ENCODE measurements around the gene RINT1. TPM values are rescaled to one million over a fixed set of nuclear protein-coding genes. Genes with fewer than 3 reads are reported as not detected.

RINT1 gene
- total and polyA plus RNA-seq, 2 of the 13 experiments (the other 11 are each of a cell fraction or from before 2014, with no cell fraction given), result 14.7 to 19.3 TPM

DNA sequence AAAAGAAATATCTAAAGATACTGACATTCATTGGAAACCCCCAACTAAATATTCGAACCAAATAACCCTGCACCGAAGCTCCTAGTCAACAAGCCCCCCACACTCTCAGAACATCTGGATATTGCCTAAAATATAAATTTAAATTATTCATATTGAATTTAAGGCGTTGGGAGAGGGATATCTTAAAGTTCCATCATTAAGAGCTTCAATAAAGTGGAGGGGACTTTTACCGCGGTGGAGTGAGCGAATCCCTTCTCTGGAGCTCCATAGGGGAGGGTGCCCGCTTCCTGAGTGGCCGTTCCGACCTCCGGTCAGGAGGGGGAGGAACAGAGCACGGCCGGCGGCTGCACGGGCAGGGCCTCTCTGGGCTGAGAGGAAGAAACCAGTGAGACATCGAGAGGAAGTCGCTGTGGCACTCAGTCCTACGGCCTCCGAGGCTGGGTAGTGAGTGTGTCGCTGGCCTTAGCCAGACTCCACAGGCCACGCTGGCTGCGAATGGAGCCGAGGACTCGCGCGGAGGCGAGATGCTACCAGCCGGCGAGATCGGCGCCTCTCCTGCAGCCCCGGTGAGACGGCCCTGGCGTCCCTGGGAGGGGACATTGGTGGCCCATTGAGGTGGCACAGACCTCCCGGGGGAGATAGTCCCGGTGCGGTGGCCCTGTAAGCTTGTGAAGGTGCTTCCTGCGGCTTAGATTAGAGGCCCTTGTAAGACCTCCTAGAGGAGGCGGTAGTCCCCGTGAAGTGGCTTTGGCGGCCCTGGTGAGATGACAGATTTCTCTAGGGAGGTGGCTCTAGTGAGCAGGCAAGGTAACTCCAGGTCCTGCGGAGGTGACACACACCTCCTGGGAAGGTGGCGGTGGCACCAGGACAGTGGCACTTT, at the start of gene RINT1 (continued):
- TF ChIP-seq, protein P1, sequence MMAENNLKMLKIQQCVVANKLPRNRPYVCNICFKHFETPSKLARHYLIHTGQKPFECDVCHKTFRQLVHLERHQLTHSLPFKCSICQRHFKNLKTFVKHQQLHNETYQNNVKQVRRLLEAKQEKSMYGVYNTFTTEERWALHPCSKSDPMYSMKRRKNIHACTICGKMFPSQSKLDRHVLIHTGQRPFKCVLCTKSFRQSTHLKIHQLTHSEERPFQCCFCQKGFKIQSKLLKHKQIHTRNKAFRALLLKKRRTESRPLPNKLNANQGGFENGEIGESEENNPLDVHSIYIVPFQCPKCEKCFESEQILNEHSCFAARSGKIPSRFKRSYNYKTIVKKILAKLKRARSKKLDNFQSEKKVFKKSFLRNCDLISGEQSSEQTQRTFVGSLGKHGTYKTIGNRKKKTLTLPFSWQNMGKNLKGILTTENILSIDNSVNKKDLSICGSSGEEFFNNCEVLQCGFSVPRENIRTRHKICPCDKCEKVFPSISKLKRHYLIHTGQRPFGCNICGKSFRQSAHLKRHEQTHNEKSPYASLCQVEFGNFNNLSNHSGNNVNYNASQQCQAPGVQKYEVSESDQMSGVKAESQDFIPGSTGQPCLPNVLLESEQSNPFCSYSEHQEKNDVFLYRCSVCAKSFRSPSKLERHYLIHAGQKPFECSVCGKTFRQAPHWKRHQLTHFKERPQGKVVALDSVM (CRISPR knock-in tag; IDR thresholded peaks at IDR 0.05), result peak; percentile 85
- TF ChIP-seq PTBP1 (IDR thresholded peaks at IDR 0.05; ENCODE audit: low read depth, low read length, poor library complexity, severe bottlenecking) (no peak), GFI1 (CRISPR knock-in tag; IDR thresholded peaks at IDR 0.05; ENCODE audit: borderline replicate concordance) (peak; percentile 54; the same call in 1 of the 2 replicates), ZNF24 (IDR thresholded peaks at IDR 0.05) (no peak), REXO4 (CRISPR knock-in tag; IDR thresholded peaks at IDR 0.05; ENCODE audit: borderline replicate concordance) (peak; percentile 39; the same call in 1 of the 2 replicates), RXRB (CRISPR knock-in tag; IDR thresholded peaks at IDR 0.05; ENCODE audit: borderline replicate concordance) (peak; percentile 82; the same call in 1 of the 2 replicates), NFE2 (CRISPR knock-in tag; IDR thresholded peaks at IDR 0.05) (no peak), ZNF292 (CRISPR knock-in tag; IDR thresholded peaks at IDR 0.05; ENCODE audit: borderline replicate concordance, low read depth) (peak; percentile 38; the same call in 1 of the 2 replicates), ZNF777 (CRISPR knock-in tag; IDR thresholded peaks at IDR 0.05) (no peak; the same call in 1 of the 2 replicates), HMGXB4 (CRISPR knock-in tag; IDR thresholded peaks at IDR 0.05; ENCODE audit: borderline replicate concordance in 1 of 2, low read depth in 1 of 2) (peak; percentile 95 to 97), HMGA1 (CRISPR knock-in tag; conservative IDR thresholded peaks at IDR 0.05) (no peak), ZNF605 (CRISPR knock-in tag; IDR thresholded peaks at IDR 0.05) (peak; percentile 92), GABPB1 (CRISPR knock-in tag; IDR thresholded peaks at IDR 0.05) (peak; percentile 95), ZSCAN9 (CRISPR knock-in tag; IDR thresholded peaks at IDR 0.05; ENCODE audit: borderline replicate concordance) (peak; percentile 79), ZNF788 (CRISPR knock-in tag; IDR thresholded peaks at IDR 0.05; ENCODE audit: borderline replicate concordance) (peak; percentile 81; the same call in 1 of the 2 replicates), ZNF629 (CRISPR knock-in tag; conservative IDR thresholded peaks at IDR 0.05) (0 out of 2 replicates have a peak, but pooled peaks have one; percentile 10), ZNF20 (CRISPR knock-in tag; IDR thresholded peaks at IDR 0.05) (peak; percentile 56; the same call in 1 of the 2 replicates), ATF6 (CRISPR knock-in tag; conservative IDR thresholded peaks at IDR 0.05) (0 out of 2 replicates have a peak, but pooled peaks have one; percentile 53), ZNF766 (CRISPR knock-in tag; IDR thresholded peaks at IDR 0.05; ENCODE audit: borderline replicate concordance) (0 out of 2 replicates have a peak, but pooled peaks have one; percentile 51)
- TF ChIP-seq, protein P2, sequence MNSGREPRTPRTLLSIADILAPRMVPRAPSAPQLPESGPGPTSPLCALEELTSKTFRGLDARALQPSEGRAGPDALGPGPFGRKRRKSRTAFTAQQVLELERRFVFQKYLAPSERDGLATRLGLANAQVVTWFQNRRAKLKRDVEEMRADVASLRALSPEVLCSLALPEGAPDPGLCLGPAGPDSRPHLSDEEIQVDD (CRISPR knock-in tag; IDR thresholded peaks at IDR 0.05; ENCODE audit: borderline replicate concordance), result no peak
- TF ChIP-seq, protein P3, sequence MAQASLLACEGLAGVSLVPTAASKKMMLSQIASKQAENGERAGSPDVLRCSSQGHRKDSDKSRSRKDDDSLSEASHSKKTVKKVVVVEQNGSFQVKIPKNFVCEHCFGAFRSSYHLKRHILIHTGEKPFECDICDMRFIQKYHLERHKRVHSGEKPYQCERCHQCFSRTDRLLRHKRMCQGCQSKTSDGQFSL (CRISPR knock-in tag; IDR thresholded peaks at IDR 0.05), result peak; percentile 39; the same call in 1 of the 2 replicates
